HG03469 (cell line): ENCODE data around the gene HDAC9.

Experiments
- ATAC-seq: cut with Tn5 transposase; IDR thresholded peaks from one replicate; pipeline ENCODE4 v1.9.1; 2021; ENCODE audit warnings: mild to moderate bottlenecking, moderate library complexity, moderate number of reproducible peaks; ENCODE audit not compliant: unreplicated experiment

HDAC9 gene

GRCh38 chr7:18494406-18494805, 1.1 kb upstream of the HDAC9 start:
- ATAC-seq = no peak

- peak; percentile 33 for ATAC-seq
Measured at GRCh38 chr7:18494821-18495408, 634 bp upstream of the HDAC9 start.

- ATAC-seq = no peak
Measured at GRCh38 chr7:18496341-18496700, 772 bp downstream of the HDAC9 start.

GRCh38 chr7:18497082-18497481, 1.5 kb downstream of the HDAC9 start:
- no peak for ATAC-seq

DNA sequence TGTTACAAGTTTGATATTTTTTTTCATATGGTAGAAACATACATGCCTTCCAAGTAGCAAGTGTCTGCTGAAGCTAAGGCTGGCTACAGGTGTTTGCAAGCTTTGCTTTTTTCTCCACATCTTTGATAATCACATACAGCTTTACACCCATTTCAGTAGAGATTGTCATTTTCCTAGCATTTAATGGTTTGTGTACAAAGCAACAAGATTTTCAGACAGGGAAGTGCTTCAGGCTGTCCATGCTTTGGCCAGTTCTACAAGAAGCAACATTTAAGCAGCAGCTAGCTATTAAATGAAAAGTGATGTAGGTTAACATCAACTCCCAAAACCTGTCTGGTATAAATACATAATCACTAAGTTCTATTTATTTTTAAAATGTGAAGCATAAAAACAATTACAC, 2.3 kb downstream of the HDAC9 start:
- no peak for ATAC-seq

GRCh38 chr7:18498341-18498740, 2.8 kb downstream of the HDAC9 start:
- ATAC-seq = no peak

GRCh38 chr7:18499407-18500177, 4.0 kb downstream of the HDAC9 start:
- no peak for ATAC-seq

GRCh38 chr7:18503126-18503866, 7.7 kb downstream of the HDAC9 start:
- no peak for ATAC-seq

DNA sequence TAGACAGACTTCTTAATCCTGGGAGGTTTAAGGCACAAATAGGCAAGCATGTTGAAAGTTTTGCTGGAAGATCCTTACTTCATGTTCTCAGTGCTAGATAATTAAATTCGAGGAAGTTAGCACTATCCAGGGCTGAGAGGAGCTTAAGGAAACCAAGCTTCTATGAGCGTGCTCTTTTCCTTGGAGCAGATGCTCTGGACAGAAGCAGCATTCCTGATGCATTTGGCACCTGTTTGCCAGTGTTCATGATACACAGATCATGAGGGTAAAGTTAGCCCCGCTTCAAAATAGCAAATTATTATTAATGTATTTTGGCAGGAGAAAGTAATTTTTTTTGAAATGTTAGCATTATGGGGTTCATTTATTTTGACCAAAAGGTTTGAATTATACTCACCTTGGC, 9.4 kb downstream of the HDAC9 start:
- ATAC-seq = no peak

GRCh38 chr7:18505870-18506460, 10.4 kb downstream of the HDAC9 start:
- ATAC-seq = peak; percentile 49

- ATAC-seq = peak; percentile 76
Measured at GRCh38 chr7:18508443-18509427, 13.2 kb downstream of the HDAC9 start.

- ATAC-seq = no peak
Measured at GRCh38 chr7:18509481-18509880, 13.9 kb downstream of the HDAC9 start.

GRCh38 chr7:18511351-18512140, 16.0 kb downstream of the HDAC9 start:
- ATAC-seq = no peak

- no peak for ATAC-seq
Measured at GRCh38 chr7:18513343-18513742, 17.8 kb downstream of the HDAC9 start.

DNA sequence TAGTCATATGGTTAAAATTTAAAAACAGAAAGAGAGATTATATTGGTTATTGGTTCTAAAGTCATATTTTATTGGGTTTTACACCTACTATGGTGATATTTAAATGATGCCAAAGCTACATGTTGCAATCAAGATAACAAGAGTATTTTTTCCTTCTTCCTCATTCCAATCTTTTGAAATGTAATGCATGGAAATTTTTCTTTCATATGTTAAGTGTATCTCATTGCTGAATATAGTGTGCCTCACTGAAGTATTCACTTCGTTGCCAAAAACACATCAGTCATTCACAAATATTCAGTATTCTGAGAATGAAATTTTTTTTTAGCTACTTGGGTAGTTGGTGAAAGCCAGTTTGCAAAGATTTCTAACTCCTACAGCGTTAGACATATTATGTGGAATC, 19.5 kb downstream of the HDAC9 start:
- no peak for ATAC-seq

DNA sequence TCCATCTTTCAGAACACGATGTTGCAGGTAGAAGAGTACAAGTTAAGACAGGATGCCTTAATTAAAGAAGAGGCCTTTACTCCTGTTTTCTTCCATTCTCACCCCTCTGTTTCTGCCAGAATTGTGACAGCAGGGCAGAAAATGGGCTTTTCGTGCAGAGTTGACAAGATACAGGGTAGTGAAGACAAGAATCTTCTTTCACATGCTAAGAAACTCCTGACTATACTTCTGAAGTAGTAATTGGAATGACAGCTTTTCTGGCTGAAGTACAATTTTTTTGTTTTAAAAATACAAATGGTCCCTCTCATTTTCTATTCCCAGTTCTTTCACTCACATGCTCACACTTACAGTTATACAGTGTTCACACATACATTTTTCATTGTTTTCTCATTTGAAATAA, 22.1 kb downstream of the HDAC9 start:
- no peak for ATAC-seq

- no peak for ATAC-seq
Measured at GRCh38 chr7:18518555-18518954, 23.0 kb downstream of the HDAC9 start.

DNA sequence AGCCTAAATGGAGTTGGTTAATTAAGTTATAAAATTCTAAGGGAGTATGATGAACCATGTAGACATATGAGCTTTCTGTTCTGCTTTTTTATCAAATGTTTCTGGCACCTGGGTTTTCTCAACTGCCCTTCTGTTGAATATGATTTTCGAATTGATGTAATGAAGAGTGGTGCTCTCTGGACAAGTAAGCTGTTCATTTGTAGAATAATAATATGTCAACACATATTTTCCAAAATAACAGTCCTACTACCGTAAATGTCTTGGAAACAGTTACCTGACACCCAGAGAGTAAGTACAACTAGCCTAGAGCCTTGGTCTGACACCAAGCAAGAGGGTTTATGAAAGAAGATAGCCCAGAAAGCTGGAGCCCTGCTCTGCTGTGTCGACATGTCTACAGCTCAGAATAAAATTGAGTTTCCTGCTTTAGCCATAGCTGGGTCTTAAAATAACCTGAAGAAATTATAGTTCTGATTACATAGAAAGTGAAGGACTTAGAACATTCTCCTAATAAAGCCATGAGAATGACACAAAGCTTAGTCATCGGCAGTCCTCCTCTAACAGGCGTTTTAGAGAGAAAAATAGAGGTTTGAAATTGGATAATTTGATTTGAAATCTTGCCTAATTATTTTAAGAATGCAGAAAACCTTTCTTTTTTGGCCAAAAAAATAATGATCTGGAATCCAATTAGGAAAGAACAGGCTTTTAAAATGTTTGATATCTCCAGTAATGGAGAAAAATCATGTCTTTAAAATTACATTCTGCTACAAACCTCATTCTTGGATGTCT, 25.1 kb downstream of the HDAC9 start:
- peak; percentile 69 for ATAC-seq

- no peak for ATAC-seq
Measured at GRCh38 chr7:18521236-18521589, 25.7 kb downstream of the HDAC9 start.
